HG03039 (cell line): Measurements from ENCODE around the gene ZNF580.

Experiments used
- ATAC-seq: cut with Tn5 transposase; IDR thresholded peaks from one replicate; pipeline ENCODE4 v1.9.1; 2021; ENCODE audit warnings: mild to moderate bottlenecking, moderate library complexity; ENCODE audit not compliant: unreplicated experiment

ZNF580 gene

DNA sequence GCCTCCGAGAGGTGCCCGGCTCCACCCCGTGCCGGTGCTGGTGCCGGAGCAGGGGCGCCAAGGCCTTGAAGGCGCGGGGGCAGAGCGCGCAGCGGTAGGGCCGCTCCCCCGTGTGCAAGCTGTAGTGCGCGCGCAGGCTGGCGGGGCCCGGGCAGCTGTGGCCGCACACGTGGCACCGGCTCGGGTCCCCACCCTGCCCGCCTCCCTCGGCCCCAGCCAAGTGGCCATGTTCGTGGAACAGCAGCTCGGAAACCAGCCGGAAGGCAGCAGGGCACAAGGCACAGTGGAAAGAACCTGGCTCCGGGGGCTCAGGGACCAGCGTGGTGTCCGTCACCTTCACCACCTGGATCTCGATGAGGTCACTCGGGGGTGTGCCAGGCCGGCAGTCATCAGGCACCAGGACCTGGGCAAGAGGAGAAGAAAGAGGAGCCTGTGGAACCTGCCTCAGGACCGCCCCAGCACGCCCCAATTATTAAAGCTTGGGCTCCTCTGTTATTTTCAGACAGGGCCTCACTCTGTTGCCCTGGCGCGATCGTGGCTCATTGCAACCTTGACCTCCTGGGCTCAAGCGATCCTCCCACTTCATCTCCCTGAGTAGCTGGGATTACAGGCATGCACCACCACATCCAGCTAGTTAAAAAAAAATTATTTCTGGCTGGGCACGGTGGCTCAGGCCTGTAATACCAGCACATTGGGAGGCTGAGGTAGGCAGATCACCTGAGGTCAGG lies 18.4 kb upstream of the ZNF580 start:
- ATAC-seq, result no peak

DNA sequence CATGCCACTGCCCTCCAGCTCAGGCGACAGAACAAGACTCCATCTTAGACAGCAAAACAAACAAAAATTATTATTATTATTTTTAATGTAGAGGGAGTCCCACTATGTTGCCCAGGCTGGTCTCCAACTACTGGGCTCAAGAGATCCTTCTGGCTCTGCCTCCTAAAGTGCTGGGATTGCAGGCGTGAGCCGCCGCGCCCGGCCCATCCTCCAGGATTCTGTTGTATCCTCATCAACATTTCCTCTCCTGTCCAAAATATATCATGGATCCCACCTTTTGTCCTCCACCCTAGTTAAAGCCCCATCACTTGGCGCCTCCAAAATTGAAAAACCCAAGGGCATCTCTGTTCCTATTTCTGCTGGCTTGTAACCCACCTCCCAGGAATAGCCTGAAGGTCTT lies 17.7 kb upstream of the ZNF580 start:
- ATAC-seq, result no peak

DNA sequence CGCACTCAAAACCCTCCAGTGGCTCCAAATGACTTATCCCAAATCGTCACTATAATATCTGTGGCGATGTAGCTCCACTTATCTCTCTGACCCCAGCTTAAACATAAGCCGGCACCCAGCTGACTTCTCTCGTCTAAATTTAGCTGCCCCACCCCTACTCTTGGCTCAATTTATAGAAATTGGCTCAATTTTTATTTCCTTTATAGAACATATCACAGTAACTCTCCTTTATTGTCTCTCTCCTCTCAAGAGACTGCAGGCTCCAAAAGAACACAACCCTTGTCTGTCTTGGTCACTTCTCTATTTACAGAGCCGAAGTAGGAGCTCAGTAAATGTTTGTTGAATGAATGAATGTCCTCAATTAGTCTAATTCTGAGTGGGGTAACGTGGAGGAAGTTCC lies 17.2 kb upstream of the ZNF580 start:
- no peak for ATAC-seq

DNA sequence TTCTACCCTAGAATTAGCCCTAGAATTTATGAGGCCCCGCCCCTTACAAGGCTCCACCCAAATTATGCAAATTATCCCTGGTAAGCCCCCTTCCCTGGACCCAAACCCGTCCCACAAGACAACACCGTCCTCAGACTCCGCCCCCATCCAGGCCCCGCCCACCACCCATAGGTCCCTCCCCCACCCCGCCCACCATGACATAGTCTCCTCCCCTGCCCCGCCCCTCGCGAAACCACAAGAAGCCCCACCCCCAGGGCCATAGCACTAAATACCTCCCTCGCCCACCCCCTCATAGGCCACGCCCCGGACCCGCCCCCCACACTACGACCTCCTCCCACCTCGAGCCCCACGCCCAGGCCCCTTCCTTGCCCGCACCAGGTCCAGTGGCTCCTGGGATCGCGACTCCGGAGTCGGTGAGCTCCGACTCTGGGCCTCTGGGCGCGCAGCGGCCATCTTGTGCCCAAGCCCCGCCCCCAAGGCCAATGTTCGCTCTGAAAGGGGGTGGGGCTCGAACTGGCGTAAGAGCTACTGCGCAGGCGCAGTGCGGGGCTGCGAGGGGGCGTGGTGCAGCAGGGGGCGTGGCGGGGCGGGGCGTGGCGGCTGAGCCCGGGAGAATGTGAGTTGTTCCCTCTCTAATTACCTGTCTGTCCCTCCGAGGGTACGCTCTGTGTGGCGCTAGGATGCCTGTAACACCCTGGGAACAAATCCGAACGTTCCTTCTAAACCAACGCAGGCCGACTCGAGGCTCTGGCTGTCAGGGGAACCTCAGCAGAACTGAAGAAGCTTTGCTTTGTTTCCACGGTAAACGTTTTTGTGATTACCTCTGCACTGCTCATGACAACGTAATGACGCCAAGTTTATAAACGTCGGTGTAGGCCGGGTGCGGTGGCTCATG lies 16.4 kb upstream of the ZNF580 start, which contains the start of gene ZNF784:
Gene ZNF784, minus strand, starts transcription at position 458 of the 895 bp plus-strand sequence. Its CDS starts 5 bp downstream, at position 453.
- no peak for ATAC-seq

DNA sequence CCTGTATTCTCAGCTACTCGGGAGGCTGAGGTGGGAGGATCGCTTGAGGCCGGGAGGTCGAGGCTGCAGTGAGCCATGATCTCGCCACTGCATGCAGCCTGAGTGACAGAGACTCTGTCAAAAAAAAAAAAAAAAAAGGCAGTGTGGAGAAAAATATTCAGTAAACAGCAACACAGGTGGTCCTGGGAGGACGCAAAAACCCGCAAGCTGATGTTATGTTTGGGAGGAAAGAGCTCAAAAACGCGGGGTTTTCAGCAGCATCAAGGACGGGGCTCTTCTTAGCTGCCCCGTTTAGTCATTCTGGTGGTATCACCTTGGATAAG lies 15.8 kb upstream of the ZNF580 start:
- ATAC-seq, result no peak

DNA sequence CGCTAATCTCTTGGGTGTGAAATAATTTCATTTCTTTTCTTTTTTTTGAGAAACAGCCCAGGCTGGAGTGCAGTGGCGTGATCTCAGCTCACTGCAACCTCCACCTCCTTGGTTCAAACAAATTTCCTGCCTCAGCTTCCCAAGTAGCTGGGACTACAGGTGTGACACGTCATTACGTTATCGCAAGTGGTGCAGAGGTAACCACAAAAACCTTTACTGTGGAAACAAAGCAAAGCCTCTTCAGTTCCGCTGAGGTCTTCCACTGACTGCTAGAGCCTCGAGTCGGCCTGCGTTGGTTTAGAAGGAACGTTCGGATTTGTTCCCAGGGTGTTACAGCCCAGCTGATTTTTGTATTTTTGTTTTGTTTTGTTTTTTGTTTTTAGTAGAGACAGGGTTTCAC lies 14.5 kb upstream of the ZNF580 start:
- no peak for ATAC-seq

DNA sequence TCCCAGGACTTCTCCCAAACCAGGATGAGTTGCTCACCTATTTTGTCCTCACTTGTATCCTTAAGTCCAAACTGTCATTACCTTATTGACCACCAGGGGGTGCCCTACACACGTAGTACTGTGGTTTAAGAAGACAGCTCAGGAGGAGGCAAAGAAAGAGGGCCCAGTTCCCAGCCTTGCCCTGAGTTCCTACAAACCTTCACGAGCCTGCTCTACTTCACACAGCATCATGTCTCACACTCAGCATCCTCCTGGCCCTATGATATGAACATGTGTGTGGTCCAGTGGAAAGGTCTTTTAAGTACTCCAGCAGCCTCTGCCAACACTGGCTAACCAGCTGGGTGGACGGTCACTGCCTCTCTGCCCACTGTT lies 8.4 kb upstream of the ZNF580 start:
- no peak for ATAC-seq

DNA sequence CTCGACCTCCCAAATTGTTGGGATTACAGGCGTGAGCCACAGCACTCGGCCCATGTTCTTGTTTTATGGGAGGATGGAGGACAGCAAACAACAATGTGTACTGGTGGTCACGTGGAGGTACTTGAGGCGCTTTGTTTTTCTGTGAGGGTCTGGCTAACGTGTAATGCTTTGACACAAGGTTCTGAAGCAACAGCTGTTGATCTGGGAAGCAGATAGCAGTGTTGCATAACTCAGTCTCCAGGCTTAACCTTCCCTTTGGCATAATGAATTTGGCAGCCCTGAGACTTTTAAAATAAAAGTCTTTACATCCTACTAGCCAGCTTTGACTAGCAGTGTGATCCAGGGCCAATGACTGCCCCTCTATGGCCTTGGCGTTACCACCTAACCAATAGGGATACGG lies 6.9 kb upstream of the ZNF580 start:
- ATAC-seq, result no peak

DNA sequence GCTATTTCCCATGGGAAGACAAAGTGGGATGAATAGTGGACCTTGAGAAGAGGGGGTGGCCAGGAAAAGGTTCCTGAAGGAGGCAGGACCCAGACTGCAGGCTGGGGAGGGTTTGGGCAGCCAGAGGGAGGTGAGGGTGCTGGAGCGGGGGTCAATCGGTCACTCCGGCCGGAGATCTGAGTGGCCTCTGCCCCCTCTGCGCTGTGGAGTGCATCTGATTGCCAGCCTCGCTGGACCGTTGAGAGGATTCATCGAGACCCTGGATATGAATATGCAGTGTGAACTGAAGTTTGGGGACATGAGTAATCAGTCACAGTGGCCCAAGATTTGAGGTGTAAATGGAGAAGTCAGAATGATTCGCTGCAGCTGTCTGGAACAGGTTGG lies 5.5 kb upstream of the ZNF580 start:
- no peak for ATAC-seq

DNA sequence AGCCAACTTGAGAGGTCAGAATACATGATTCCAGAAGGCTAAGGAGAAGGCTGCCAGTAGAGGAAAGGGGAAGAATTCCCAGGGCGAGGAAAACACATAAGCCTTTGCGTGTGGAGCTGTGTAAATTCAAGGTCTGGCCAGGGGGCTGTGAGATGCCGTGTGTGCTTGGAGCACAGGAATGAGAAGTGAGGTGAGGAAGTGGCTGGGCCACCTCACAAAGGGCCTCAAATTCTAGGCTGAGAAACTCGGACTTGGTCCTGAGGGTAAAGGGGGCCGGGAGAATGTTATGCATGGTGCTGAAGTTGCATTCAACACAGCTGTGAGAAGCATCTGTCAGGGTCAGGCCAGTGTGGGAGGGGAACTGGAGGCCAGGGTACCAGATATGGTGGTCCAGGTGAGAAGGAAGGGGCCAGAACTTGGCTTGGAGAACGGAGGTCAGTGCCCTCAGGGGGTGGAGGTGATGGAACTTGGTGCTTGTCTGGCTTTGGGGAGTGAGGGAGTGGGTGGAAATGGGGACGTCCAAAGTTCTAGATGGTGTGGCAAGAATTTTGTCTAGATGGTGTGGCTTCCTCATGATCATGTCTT lies 4.9 kb upstream of the ZNF580 start:
- no peak for ATAC-seq

DNA sequence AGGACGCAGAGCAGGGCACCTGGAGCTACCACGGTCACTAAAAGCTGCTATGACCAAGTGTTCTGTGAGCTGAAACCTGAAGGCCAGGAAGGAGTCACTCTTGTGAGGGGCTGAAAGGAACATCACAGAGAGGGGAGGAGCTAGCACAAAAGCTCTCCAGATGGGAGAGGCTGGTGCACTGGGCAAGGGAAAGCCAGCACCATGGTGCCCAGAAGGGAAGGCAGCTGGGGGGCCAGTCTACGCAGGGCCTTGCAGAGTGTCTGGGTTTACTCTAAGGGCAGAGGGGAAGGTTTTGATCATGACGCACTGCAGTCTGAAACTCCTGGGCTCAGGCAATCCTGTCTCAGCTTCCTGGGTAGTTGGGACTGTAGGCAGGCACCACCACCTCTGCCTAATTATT lies 4.1 kb upstream of the ZNF580 start:
- no peak for ATAC-seq

DNA sequence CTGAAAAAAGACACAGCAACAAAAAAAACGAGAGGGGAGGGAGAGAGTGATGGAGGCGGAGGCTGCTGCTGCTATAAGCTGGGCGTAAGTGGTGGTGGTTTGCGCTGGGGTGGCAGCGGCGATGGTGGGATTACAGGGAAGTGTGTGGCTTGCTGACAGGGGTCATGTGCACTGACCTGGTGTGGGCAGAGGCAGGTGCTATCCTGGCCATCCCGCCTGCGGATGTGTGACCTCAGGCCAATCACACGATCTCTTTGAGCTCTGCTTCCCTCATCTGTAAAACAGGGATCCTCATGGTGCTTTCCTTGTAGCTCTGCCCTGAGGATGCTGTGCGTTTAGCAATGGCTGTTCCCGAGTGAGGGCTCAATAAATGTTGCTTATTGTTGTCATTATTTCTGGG lies 3.3 kb upstream of the ZNF580 start:
- ATAC-seq, result no peak

DNA sequence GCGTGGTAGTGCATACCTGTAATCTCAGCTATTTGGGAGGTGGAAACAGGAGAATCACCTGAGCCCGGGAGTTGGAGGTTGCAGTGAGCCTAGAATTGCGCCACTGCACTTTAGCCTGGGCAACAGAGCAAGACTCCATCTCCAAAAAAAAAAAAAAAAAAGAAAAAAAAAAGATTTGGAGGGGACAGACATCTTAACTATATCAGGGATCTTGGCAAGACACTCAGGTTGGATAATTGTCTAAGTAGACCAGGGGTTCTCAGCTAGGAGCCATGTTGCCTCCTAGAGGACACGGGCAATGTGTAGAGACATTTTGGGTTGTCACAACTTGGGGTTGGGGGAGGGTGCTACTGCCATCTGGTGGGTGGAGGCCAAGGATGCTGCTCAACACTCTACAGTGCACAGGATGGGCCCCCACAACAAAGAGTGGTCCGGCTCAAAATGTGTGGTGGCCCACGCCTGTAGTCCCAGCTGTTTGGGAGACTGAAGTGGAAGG lies 1.9 kb upstream of the ZNF580 start:
- ATAC-seq, result no peak

DNA sequence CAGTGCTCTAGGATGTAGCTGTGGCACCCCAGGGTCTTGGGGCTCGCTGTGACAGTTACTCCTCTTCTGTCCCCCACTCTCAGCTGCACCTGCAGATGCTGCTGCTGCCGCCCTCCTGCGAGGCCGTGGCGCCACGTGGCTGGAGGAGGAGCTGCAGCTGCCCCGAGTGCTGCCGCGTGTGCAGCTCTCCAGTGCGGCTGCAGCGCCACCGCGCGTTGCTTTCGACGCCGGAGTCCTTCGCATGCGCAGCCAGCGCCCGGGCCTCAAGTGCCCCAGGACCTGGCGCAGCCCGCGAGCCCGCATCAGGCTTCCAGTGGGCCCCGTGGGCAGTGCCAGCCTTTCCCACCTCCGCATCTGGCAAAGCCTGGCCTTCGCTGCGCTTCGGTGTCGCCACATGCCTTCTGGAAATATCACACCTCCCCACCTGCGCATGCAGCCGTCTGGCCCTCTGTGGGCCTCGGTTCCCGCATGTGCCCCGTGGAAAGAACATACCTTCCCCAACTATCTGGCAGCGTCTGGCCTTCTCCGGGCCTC lies 692 bp upstream of the ZNF580 start:
- ATAC-seq, result no peak

DNA sequence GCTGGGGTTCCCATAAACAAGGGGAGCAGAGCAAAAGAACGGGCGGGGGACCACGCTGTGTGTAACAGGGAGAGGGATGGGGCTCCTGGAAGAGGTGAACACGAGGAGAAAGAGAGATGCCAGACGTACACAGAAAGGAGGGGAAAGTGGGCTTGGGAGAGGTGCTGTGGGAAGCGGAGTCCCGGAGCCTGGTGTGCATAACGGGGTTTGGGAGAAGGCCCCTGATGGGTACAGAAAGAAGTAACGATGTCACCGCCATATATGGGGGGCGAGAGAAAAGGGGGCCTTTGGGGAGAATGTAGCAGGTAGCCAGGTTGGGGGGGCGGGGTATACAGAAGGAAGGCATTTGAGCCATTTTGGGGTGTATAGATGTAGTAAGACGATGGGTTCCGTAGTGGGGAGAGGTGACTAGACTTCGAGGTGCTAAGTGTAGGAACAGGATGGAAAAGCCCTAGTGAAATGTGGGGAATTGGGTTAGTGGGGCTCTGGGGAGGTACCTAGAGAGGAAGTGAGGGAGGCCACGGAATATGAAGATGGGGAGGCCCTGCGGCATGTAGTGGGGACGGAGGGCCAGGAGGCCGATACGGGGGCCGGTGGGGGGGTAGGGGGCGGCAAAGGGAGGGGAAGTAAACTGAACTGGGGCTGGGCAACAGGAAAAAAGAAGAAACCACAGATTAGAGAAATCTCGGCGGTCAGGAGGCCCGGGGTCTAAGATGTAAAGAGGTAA lies 787 bp downstream of the ZNF580 start:
- no peak for ATAC-seq

DNA sequence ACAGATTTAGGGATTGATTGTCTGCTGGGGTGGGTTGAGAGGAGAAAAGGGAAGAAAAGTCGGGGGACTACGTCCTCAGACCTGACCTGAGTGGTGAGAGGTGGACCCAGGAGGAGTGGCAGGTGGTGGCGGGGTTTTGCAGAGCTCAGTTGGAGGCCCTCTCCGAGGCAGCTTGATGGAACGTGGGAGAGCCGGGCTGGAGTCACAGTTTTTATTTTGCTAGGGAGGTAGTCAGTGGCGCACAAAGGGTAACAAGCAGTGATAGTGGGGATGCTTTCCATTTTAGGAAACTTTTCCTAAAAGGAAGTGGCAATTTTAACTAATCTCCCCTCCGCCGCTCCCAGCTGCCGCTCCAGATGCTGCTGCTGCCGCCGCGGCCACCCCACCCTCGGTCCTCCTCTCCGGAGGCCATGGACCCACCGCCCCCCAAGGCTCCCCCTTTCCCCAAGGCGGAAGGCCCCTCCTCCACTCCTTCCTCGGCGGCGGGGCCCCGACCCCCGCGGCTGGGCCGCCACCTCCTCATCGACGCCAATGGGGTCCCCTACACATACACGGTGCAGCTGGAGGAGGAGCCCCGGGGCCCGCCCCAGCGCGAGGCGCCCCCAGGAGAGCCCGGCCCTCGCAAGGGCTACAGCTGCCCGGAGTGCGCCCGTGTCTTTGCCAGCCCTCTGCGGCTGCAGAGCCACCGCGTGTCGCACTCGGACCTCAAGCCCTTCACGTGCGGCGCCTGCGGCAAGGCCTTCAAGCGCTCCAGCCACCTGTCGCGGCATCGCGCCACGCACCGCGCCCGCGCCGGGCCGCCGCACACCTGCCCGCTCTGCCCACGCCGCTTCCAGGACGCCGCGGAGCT lies 1.6 kb downstream of the ZNF580 start:
- ATAC-seq, result no peak

DNA sequence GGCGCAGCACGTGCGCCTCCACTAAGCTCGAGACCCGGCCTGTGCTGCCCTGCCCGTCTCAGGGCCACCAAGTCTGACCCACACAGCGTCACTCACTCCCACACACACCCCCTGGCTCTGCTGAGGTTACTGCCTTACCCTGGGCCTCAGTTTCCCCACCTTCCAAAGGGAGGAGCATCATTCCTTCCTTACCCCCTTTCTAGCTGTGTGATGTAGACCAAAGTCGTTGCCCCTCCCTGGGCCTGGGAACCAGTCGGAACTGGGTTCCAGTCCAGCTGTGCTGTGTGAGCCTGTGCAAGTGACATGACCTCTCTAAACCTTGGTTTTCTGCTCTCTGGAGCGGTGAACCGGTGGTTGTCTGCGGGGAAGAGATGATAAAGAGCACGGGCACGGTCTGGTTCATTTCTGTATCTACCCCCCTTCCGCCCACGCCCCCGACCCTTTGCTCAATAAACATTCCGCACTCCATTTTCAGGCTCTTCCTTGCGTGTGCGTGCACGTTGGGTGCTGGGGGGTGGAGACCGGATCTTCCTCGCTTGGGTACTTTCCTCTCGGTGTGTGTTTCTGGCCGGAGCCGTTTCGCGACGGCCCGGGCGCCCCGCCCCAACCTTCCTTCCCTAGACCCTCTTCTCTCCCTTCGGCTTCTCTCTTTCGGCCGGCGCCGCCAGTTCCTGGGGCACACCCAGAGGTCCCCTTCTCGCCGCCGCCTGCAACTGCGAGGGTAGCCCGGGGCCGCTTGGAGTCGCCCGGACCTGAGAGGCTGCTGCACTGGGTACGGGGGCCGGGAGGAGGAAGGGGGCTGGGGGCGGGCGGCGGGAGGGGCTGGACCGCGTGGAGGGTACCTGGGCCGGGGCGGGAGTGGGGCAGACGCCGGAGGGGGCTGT lies 2.4 kb downstream of the ZNF580 start, which contains the start of gene ZNF581:
Gene ZNF581, plus strand, starts transcription at position 647 of the 884 bp plus-strand sequence. CDS start 923 bp downstream, outside the sequence.
- no peak for ATAC-seq

DNA sequence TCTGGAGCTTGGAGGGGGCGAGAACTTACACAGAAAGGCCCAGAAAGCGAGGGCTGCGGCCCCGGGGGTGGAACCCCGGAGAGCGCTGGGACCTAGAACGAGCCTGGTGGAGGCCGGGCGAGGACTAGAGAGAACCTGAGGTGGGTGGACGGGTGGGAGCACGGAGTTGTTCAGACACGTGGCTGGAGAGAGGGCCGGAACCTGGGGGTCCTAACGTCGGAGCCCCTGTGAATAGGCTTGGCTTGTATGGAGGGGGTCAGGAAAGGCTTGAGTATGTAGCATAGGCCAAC lies 3.0 kb downstream of the ZNF580 start:
- no peak for ATAC-seq

DNA sequence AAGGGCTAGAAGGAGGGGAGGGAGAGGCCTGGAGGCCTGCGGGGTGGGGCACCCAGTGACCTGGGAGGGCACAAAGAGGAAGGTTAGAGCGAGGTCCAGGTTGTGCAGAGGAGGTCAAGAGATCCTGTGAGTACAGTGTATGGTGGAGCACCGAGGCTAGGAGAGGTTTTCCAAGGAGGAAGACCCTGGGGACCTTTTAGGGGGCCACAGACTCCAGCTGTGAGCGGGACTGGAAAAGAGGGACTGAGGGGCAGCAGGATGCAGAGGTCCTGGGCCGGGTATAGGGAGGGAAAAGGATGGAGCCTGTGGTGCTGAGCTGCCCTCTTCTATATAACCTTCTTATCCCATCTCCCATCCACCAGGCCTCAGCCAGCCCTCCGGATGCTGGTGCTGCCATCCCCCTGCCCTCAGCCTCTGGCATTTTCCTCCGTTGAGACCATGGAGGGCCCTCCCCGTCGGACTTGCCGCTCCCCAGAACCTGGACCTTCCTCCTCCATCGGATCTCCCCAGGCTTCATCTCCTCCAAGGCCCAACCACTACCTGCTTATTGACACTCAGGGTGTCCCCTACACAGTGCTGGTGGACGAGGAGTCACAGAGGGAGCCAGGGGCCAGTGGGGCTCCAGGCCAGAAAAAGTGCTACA lies 3.5 kb downstream of the ZNF580 start:
- no peak for ATAC-seq
